ENCODE data around the gene PCDHB14.
A peak's percentile ranks its signal among the peaks of the same experiment; 100 is the strongest.

DNA sequence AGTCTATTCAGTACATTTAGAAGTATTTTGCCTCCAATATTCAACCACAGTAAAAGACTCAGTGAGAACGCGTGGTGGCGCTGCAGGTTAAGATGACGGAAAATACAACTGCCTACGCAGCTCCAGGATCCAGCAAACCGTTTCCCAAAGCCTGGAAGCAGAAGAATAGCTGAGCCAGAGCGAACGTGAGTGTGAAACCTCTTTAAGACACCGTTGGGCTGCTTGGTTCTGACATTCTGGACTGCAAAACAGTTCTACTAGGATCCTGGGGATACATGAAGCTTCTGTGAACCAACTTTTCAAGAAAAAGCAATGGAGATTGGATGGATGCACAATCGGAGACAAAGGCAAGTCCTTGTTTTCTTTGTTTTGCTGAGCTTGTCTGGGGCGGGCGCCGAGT lies 40.9 kb upstream of the PCDHB14 start, which contains the start of gene PCDHB16:
- TF ChIP-seq, protein P1, sequence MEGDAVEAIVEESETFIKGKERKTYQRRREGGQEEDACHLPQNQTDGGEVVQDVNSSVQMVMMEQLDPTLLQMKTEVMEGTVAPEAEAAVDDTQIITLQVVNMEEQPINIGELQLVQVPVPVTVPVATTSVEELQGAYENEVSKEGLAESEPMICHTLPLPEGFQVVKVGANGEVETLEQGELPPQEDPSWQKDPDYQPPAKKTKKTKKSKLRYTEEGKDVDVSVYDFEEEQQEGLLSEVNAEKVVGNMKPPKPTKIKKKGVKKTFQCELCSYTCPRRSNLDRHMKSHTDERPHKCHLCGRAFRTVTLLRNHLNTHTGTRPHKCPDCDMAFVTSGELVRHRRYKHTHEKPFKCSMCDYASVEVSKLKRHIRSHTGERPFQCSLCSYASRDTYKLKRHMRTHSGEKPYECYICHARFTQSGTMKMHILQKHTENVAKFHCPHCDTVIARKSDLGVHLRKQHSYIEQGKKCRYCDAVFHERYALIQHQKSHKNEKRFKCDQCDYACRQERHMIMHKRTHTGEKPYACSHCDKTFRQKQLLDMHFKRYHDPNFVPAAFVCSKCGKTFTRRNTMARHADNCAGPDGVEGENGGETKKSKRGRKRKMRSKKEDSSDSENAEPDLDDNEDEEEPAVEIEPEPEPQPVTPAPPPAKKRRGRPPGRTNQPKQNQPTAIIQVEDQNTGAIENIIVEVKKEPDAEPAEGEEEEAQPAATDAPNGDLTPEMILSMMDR (IDR thresholded peaks at IDR 0.05) = peak in 2 of 6 experiments; percentile 16 to 32
- TF ChIP-seq POLR2A (IDR thresholded peaks at IDR 0.05) = no peak

Data from adrenal gland (tissue), 5 donors.